C4-2B (cell line): ENCODE results near the gene SLC46A2.

ENCODE experiments used
- H3K27ac ChIP-seq: fragments of 450-650 bp; 2 replicates; pipeline ENCODE4 v1.5.1; 2017
- ZFX ChIP-seq: fragments of 450-650 bp; IDR thresholded peaks from 2 replicates; pipeline ENCODE4 v1.6.1; 2017
- TF ChIP-seq, protein P1 (sequence below): fragments of 450-650 bp; conservative IDR thresholded peaks from 2 replicates; pipeline ENCODE4 v1.5.1; 2017; ENCODE audit warnings: mild to moderate bottlenecking

Gene SLC46A2

DNA sequence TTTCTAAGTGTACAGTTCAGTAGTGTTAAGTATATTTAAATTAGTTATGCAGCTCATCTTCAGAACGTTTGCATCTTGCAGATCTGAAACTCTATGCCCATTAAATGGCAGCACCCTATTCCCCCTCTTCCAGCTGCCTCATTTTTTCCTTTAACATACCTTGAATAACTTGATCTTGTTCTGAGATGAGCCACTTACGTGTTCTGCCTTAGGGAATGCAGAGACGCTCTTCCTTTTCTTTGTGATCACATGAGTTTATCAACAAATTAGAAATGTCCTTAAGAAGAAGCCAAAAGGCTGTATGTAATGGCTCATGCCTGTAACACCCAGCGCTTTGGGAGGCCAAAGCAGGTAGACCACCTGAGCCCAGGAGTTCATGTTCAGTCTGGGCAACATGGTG, 57.6 kb downstream of the SLC46A2 start:
- TF ChIP-seq, protein P1, sequence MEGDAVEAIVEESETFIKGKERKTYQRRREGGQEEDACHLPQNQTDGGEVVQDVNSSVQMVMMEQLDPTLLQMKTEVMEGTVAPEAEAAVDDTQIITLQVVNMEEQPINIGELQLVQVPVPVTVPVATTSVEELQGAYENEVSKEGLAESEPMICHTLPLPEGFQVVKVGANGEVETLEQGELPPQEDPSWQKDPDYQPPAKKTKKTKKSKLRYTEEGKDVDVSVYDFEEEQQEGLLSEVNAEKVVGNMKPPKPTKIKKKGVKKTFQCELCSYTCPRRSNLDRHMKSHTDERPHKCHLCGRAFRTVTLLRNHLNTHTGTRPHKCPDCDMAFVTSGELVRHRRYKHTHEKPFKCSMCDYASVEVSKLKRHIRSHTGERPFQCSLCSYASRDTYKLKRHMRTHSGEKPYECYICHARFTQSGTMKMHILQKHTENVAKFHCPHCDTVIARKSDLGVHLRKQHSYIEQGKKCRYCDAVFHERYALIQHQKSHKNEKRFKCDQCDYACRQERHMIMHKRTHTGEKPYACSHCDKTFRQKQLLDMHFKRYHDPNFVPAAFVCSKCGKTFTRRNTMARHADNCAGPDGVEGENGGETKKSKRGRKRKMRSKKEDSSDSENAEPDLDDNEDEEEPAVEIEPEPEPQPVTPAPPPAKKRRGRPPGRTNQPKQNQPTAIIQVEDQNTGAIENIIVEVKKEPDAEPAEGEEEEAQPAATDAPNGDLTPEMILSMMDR, result no peak
- TF ChIP-seq ZFX, result no peak
- no peak overlapping the region for H3K27ac ChIP-seq

DNA sequence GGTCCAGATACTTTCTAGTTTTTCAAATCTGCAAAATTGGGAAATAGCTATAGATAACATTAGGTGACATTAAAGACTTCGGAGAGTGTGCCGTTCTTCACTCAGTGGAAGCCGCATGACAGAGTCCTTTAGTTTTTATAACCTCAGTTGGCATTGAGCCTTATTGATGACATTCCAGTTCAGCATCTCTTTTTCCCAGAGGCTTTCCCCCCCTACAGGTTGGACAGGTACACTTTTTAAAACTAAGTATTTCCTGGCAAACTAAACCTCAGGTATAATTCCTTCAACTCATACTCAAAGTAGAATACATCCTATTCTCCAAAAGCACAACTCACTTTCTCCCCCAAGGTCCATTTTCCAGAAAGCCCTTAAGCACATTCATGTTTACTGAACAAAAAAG, 58.7 kb downstream of the SLC46A2 start:
- H3K27ac ChIP-seq, result peak overlapping the region; percentile 90
- TF ChIP-seq, protein P1, result peak; percentile 48
- no peak for TF ChIP-seq ZFX

DNA sequence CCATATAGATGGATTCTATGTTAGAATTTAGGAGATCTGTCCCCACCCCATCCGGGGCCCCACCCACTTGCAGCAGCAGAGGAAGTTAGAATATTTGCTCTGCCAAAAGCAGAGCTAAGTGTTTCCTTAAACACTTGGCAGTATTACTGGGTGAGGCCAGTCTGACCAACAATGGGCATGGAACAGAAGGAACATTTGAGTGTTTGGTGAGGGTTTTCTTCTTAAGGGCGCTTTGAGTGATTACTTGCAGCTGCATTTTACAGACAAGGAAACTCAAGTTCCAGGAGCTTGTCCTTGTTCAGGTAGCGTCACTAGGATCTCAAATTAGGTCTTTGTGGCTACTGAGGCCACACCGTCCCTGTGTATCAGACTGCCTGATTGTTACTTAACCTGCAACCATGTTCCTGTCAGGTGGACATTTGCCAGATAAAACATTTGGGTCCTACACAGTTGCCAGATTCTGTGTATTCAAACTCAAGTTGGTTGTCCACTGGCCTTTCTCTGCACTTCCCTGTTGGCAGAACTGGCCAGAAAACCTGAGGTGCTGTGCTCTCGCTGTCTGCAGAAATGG, 59.3 kb downstream of the SLC46A2 start:
- peak overlapping the region; percentile 90 for H3K27ac ChIP-seq
- TF ChIP-seq ZFX, result no peak
- TF ChIP-seq, protein P1, result no peak
